ENCODE data around the gene PER2. TPM values are rescaled to one million over a fixed set of nuclear protein-coding genes. Genes with fewer than 3 reads are reported as not detected.

PER2 gene
- total RNA-seq, 2 experiments from 2014 or later = 17.4 to 17.6 TPM

GRCh38 chr2:238235331-238235732, 53.1 kb downstream of the PER2 start:
- ATAC-seq = no peak
- peak overlapping the region; percentile 26 for H3K4me3 Mint-ChIP-seq
- POLR2A ChIA-PET = interaction anchor here (1.0 kb wide), 2 partner anchors 12 to 68 kb away, joined by 3 read pairs; no protein-coding TSS in a partner anchor
- CTCF ChIA-PET = no interaction called here
- H3K27ac Mint-ChIP-seq = no peak overlapping the region
- no peak for DNase-seq
- intact Hi-C loops (cut with micrococcal nuclease) = no loop called here
- peaks cover 38% of the 10 kb centered on the region for H3K27me3 Mint-ChIP-seq
- peaks cover 10% of the 10 kb centered on the region for H3K4me1 Mint-ChIP-seq (ENCODE audit: low read depth)
- no peaks in the 10 kb centered on the region for H3K9me3 Mint-ChIP-seq
- H3K36me3 Mint-ChIP-seq (ENCODE audit: low read depth) = no peaks in the 10 kb centered on the region
- TF ChIP-seq, protein P1, sequence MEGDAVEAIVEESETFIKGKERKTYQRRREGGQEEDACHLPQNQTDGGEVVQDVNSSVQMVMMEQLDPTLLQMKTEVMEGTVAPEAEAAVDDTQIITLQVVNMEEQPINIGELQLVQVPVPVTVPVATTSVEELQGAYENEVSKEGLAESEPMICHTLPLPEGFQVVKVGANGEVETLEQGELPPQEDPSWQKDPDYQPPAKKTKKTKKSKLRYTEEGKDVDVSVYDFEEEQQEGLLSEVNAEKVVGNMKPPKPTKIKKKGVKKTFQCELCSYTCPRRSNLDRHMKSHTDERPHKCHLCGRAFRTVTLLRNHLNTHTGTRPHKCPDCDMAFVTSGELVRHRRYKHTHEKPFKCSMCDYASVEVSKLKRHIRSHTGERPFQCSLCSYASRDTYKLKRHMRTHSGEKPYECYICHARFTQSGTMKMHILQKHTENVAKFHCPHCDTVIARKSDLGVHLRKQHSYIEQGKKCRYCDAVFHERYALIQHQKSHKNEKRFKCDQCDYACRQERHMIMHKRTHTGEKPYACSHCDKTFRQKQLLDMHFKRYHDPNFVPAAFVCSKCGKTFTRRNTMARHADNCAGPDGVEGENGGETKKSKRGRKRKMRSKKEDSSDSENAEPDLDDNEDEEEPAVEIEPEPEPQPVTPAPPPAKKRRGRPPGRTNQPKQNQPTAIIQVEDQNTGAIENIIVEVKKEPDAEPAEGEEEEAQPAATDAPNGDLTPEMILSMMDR (IDR thresholded peaks at IDR 0.05) = no peak

- intact Hi-C loops (cut with micrococcal nuclease) = no loop called here
Observed at GRCh38 chr2:238233625-238234024, 54.8 kb downstream of the PER2 start.

DNA sequence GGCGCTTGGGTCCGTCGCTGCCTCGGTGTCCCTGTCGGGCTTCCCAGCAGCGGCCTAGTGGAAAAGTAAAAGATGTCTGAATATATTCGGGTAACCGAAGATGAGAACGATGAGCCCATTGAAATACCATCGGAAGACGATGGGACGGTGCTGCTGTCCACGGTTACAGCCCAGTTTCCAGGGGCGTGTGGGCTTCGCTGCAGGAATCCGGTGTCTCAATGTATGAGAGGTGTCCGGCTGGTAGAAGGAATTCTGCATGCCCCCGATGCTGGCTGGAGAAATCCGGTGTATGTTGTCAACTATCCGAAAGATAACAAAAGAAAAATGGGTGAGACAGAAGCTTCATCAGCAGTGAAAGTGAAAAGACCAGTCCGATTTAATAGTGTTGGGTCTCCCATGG, 56.6 kb downstream of the PER2 start:
- Mint-ChIP-seq H3K9me3 (no peaks in the 10 kb centered on the region), H3K27ac (no peak overlapping the region), H3K36me3 (ENCODE audit: low read depth) (peaks cover 2% of the 10 kb centered on the region), H3K27me3 (peaks cover 24% of the 10 kb centered on the region), H3K4me3 (peak overlapping the region; percentile 75), H3K4me1 (ENCODE audit: low read depth) (peaks cover 9% of the 10 kb centered on the region)
- ChIA-PET CTCF (interaction anchor here (0.9 to 1.3 kb wide), 4 partner anchors 24 to 71 kb away, joined by 3 to 4 read pairs (median 3); no protein-coding TSS in a partner anchor), POLR2A (no interaction called here)
- TF ChIP-seq, protein P1 (IDR thresholded peaks at IDR 0.05) = no peak
- ATAC-seq = no peak
- intact Hi-C loops (cut with micrococcal nuclease) = no loop called here
- DNase-seq = no peak

More at GRCh38 chr2:238233625-238234024, 54.8 kb downstream of the PER2 start:
- no peak for DNase-seq
- Mint-ChIP-seq H3K9me3 (no peaks in the 10 kb centered on the region), H3K4me1 (ENCODE audit: low read depth) (peaks cover 9% of the 10 kb centered on the region), H3K4me3 (peak overlapping the region; percentile 19), H3K36me3 (ENCODE audit: low read depth) (peaks cover 2% of the 10 kb centered on the region), H3K27me3 (peaks cover 34% of the 10 kb centered on the region), H3K27ac (no peak overlapping the region)
- ATAC-seq = no peak
- ChIA-PET POLR2A (interaction anchor here (0.9 kb wide), 1 partner anchor 8 kb away, joined by 3 read pairs; no protein-coding TSS in a partner anchor), CTCF (no interaction called here)
- TF ChIP-seq, protein P1 (IDR thresholded peaks at IDR 0.05) = no peak

GRCh38 chr2:238231251-238231793, 57.1 kb downstream of the PER2 start:
- H3K4me3 Mint-ChIP-seq = peak overlapping the region; percentile 75
- TF ChIP-seq, protein P1 (IDR thresholded peaks at IDR 0.05) = no peak
- POLR2A ChIA-PET = no interaction called here

DNA sequence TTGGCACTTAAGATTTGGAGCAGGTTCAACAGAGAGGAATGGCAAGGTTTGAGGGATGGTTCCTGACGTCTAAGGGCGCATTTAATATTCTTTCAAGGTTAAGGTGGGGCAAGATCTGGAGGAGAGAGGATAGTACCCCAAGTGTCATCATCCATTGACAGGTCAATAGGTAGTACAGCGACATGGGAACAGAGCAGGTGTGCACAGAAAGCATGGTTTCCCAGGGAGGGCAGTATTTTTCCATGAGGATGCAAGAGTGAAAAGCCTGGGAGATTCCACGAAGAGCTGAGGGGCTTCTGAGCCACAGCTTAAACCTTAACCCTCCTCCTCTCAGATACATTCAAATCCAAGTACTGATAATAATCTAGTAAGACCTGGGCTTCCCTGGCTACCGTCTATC, 57.7 kb downstream of the PER2 start:
- Mint-ChIP-seq H3K27ac (no peak overlapping the region), H3K4me3 (peak overlapping the region; percentile 75), H3K9me3 (no peaks in the 10 kb centered on the region), H3K4me1 (ENCODE audit: low read depth) (peaks cover 9% of the 10 kb centered on the region), H3K27me3 (peaks cover 15% of the 10 kb centered on the region), H3K36me3 (ENCODE audit: low read depth) (peaks cover 2% of the 10 kb centered on the region)
- CTCF ChIA-PET = interaction anchor here (1.3 kb wide), 2 partner anchors 25 to 29 kb away, joined by 3 to 4 read pairs; no protein-coding TSS in a partner anchor
- intact Hi-C loops (cut with micrococcal nuclease) = no loop called here
- ATAC-seq (no peak), DNase-seq (no peak)
- TF ChIP-seq, protein P1 (IDR thresholded peaks at IDR 0.05) = no peak
- POLR2A ChIA-PET = no interaction called here

More at GRCh38 chr2:238231251-238231793, 57.1 kb downstream of the PER2 start:
- Mint-ChIP-seq H3K27me3 (peaks cover 21% of the 10 kb centered on the region), H3K36me3 (ENCODE audit: low read depth) (peaks cover 2% of the 10 kb centered on the region), H3K4me1 (ENCODE audit: low read depth) (peaks cover 9% of the 10 kb centered on the region), H3K9me3 (no peaks in the 10 kb centered on the region), H3K27ac (no peak overlapping the region)
- DNase-seq (peak; percentile 83), ATAC-seq (peak; percentile 86)
- CTCF ChIA-PET = interaction anchor here (0.9 to 1.3 kb wide), 4 partner anchors 24 to 71 kb away, joined by 3 to 4 read pairs (median 3); no protein-coding TSS in a partner anchor
- intact Hi-C loops (cut with micrococcal nuclease) = no loop called here
